OCI-LY3 (cell line): ENCODE data around the gene ARHGAP28.
"Not testable (repeated sequence)": the region's sequence is repeated elsewhere in the genome, so short reads cannot be mapped to it uniquely, and the experiment has no call there.

Experiments used
- H2AFZ ChIP-seq: fragments of 200-600, 300-600 bp; shearing (Covaris generic); 2 replicates; pipeline ENCODE4 v1.6.0; 2014; ENCODE audit warnings: antibody characterized with exemption, low read depth, low read length
- H3K27ac ChIP-seq: fragments of 200-600, 300-600 bp; sonication (generic); 2 replicates; pipeline ENCODE4 v1.5.1; 2014; ENCODE audit warnings: mild to moderate bottlenecking, low read length, moderate library complexity, mixed read lengths
- H3K27me3 ChIP-seq: fragments of 200-600, 300-600 bp; sonication (generic); 2 replicates; pipeline ENCODE4 v1.6.1; 2014; ENCODE audit warnings: low read depth, low read length, mixed read lengths
- H3K36me3 ChIP-seq: fragments of 200-600, 300-600 bp; sonication (generic); replicated peaks from 2 replicates; pipeline ENCODE3; 2014; ENCODE audit warnings: low read depth, low read length, mixed read lengths
- H3K4me1 ChIP-seq: fragments of 300-600, 200-600 bp; sonication (generic); 2 replicates; pipeline ENCODE4 v1.6.1; 2014; ENCODE audit warnings: low read length, mixed read lengths
- H3K4me2 ChIP-seq: fragments of 200-600, 300-600 bp; sonication (generic); 2 replicates; pipeline ENCODE4 v1.6.1; 2014; ENCODE audit warnings: low read length, mixed read lengths
- H3K4me3 ChIP-seq: fragments of 300-600, 200-600 bp; sonication (generic); 2 replicates; pipeline ENCODE4 v1.5.1; 2014; ENCODE audit warnings: antibody characterized with exemption, mild to moderate bottlenecking, low read length, moderate library complexity
- H3K79me2 ChIP-seq: fragments of 300-600, 200-600 bp; shearing (Covaris generic); 2 replicates; pipeline ENCODE4 v1.6.1; 2014; ENCODE audit warnings: mild to moderate bottlenecking, low read length, mixed read lengths
- H3K9ac ChIP-seq: fragments of 300-600, 200-600 bp; shearing (Covaris generic); 2 replicates; pipeline ENCODE4 v1.6.0; 2014; ENCODE audit warnings: mild to moderate bottlenecking, low read length, moderate library complexity
- H3K9me3 ChIP-seq: fragments of 200-600, 300-600 bp; shearing (Covaris generic); 2 replicates; pipeline ENCODE4 v1.6.1; 2014; ENCODE audit warnings: low read length, mixed read lengths; ENCODE audit not compliant: insufficient read depth
- H4K20me1 ChIP-seq: fragments of 200-600, 300-600 bp; sonication (generic); 2 replicates; pipeline ENCODE4 v1.6.1; 2016; ENCODE audit warnings: low read length, mixed read lengths; ENCODE audit not compliant: insufficient read depth
- EZH2phosphoT487 ChIP-seq: fragments of 200-600 bp; shearing (Covaris generic); IDR thresholded peaks from 2 replicates; pipeline ENCODE4 v1.6.1; 2018; ENCODE audit warnings: antibody characterized with exemption, mixed run types, low read depth
- TF ChIP-seq, protein P1 (sequence below): fragments of 200-600, 300-600 bp; sonication (generic); IDR thresholded peaks from 2 replicates; pipeline ENCODE4 v1.5.1; 2014; ENCODE audit warnings: antibody characterized with exemption, low read length, low read depth

ARHGAP28 gene

DNA sequence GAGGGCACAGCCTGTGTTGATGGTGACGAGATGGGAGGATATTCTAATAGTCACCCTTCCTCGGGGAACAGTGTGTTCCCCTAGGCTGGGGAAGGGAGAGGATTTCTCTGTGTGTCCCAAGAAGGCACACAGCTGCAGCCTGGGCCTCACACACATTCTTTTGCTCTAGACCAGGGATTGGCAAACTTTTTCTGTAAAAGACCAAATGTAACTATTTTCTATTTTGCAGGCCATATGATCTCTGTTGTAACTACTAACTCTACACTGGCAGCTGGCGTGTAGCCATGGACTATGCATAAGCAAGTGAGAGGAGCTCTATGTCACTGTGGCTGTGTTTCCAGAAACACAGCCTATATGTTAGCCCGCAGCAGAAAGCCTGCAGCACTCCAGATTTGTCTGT lies 65.8 kb downstream of the ARHGAP28 start:
- Histone ChIP-seq H4K20me1 (no peaks in the 10 kb centered on the region), H3K9ac (no peak overlapping the region), H2AFZ (no peak overlapping the region), H3K4me1 (no peaks in the 10 kb centered on the region), H3K4me2 (no peak overlapping the region), H3K36me3 (no peaks in the 10 kb centered on the region), H3K9me3 (no peaks in the 10 kb centered on the region), H3K27ac (no peak overlapping the region), H3K4me3 (no peak overlapping the region), H3K79me2 (no peaks in the 10 kb centered on the region), H3K27me3 (no peaks in the 10 kb centered on the region)
- TF ChIP-seq, protein P1, sequence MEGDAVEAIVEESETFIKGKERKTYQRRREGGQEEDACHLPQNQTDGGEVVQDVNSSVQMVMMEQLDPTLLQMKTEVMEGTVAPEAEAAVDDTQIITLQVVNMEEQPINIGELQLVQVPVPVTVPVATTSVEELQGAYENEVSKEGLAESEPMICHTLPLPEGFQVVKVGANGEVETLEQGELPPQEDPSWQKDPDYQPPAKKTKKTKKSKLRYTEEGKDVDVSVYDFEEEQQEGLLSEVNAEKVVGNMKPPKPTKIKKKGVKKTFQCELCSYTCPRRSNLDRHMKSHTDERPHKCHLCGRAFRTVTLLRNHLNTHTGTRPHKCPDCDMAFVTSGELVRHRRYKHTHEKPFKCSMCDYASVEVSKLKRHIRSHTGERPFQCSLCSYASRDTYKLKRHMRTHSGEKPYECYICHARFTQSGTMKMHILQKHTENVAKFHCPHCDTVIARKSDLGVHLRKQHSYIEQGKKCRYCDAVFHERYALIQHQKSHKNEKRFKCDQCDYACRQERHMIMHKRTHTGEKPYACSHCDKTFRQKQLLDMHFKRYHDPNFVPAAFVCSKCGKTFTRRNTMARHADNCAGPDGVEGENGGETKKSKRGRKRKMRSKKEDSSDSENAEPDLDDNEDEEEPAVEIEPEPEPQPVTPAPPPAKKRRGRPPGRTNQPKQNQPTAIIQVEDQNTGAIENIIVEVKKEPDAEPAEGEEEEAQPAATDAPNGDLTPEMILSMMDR: no peak
- no peak for TF ChIP-seq EZH2phosphoT487

DNA sequence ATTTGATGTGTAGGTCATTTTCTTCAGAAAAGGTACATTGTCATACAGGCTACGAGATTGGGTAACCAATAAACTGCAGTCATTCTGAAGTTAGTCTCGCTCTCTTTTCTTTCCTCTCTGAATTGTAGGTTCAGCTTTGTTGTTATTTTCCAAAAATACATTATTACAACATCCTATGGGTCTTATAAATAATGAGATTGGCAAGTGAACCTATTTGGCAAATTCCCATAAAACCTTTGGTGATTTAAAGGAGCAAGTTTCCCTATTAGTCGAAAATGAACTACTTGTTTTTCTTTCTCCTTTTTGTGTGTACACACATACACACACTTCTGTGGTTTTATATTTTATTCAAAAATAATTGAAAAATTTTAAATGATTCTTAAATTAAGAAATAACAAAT lies 67.0 kb downstream of the ARHGAP28 start:
- H2AFZ ChIP-seq: no peak overlapping the region
- H3K36me3 ChIP-seq: no peaks in the 10 kb centered on the region
- no peak for TF ChIP-seq EZH2phosphoT487
- TF ChIP-seq, protein P1: no peak
- no peaks in the 10 kb centered on the region for H3K4me1 ChIP-seq
- H3K9me3 ChIP-seq: no peaks in the 10 kb centered on the region
- H3K4me2 ChIP-seq: no peak overlapping the region
- H4K20me1 ChIP-seq: no peaks in the 10 kb centered on the region
- no peak overlapping the region for H3K4me3 ChIP-seq
- no peak overlapping the region for H3K9ac ChIP-seq
- no peaks in the 10 kb centered on the region for H3K79me2 ChIP-seq
- H3K27me3 ChIP-seq: no peaks in the 10 kb centered on the region
- no peak overlapping the region for H3K27ac ChIP-seq

DNA sequence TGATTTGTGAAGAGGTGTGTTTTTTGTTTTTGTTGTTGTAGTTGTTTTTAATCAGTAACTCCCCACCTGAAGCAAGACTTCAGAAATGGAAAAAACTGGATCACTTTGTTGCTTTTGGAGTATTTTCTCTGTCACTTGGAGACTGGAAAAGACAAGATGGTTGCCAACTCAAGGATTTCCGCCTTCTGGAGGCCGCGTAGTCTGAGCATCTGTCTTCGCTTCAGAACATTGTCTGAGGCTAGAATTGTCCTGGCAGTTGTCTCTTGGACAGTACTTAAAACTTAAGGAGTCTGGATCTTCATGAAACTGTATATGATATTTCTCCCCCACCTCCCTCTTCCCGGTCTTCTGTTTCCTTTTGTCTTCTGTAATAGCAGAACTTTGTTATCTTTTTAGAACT lies 67.7 kb downstream of the ARHGAP28 start:
- Histone ChIP-seq H3K4me2 (no peak overlapping the region), H3K36me3 (no peaks in the 10 kb centered on the region), H2AFZ (no peak overlapping the region), H3K27me3 (no peaks in the 10 kb centered on the region), H3K4me1 (no peaks in the 10 kb centered on the region), H3K27ac (no peak overlapping the region), H4K20me1 (no peaks in the 10 kb centered on the region), H3K4me3 (no peak overlapping the region), H3K9me3 (no peaks in the 10 kb centered on the region), H3K79me2 (no peaks in the 10 kb centered on the region), H3K9ac (no peak overlapping the region)
- TF ChIP-seq EZH2phosphoT487: no peak
- TF ChIP-seq, protein P1: no peak

DNA sequence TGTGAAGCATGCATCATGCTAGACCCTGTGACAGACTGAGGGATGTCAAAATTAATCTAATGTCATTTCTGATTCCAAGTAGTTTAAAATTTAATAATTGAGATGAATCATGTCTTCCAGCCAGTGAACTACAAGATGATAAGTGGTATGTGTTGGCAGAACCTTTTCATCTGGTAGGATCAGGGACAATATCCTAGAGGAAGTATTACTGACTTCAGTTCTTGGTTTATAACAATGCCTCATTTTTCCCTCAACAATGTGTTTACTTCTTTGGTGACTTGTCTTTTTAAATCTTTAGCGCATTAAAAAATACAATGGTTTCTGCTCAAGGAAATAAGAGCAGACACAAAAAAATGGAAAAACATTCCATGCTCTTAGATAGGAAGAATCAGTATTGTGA lies 69.4 kb downstream of the ARHGAP28 start:
- Histone ChIP-seq H4K20me1 (no peaks in the 10 kb centered on the region), H3K9ac (no peak overlapping the region), H2AFZ (no peak overlapping the region), H3K4me1 (no peaks in the 10 kb centered on the region), H3K9me3 (no peaks in the 10 kb centered on the region), H3K27ac (no peak overlapping the region), H3K36me3 (no peaks in the 10 kb centered on the region), H3K79me2 (no peaks in the 10 kb centered on the region), H3K27me3 (no peaks in the 10 kb centered on the region), H3K4me3 (no peak overlapping the region), H3K4me2 (no peak overlapping the region)
- TF ChIP-seq EZH2phosphoT487: no peak
- TF ChIP-seq, protein P1: no peak

DNA sequence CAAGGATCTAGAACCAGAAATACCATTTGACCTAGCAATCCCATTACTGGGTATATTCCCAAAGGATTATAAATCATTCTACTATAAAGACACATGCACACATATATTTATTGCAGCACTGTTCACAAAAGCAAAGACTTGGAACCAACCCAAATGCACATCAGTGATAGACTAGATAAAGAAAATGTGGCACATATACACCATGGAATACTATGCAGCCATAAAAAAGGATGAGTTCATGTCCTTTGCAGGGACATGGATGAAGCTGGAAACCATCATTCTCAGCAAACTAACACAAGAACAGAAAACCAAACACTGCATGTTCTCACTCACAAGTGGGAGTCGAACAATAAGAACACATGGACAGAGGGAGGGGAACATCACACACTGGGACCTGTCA lies 70.8 kb downstream of the ARHGAP28 start:
- H3K9ac ChIP-seq, H4K20me1 ChIP-seq, H3K27ac ChIP-seq: not testable (repeated sequence)

More for the DNA sequence above, 70.8 kb downstream of the ARHGAP28 start:
- not testable (repeated sequence) for H3K4me2 ChIP-seq, H3K36me3 ChIP-seq, H2AFZ ChIP-seq, H3K9me3 ChIP-seq, H3K4me3 ChIP-seq, H3K4me1 ChIP-seq, H3K27me3 ChIP-seq, H3K79me2 ChIP-seq
